Ureter (tissue), 1 donor: ENCODE results near the gene WWC1. TPM values are rescaled to one million over a fixed set of nuclear protein-coding genes. Genes with fewer than 3 reads are reported as not detected.

Experiments
- DNase-seq: peaks from one replicate; pipeline ENCODE4 v3.0.0-alpha.2; 2020; ENCODE audit warnings: low spot score
- total RNA-seq: library from RNA; stranded (reverse); gene quantifications from one replicate; pipeline ENCODE4 v1.2.4, GENCODE V29; 2023
- donor health status: DM: yes; HTN: yes; CAD: no.

WWC1 gene
- total RNA-seq: 95.2 TPM

DNA sequence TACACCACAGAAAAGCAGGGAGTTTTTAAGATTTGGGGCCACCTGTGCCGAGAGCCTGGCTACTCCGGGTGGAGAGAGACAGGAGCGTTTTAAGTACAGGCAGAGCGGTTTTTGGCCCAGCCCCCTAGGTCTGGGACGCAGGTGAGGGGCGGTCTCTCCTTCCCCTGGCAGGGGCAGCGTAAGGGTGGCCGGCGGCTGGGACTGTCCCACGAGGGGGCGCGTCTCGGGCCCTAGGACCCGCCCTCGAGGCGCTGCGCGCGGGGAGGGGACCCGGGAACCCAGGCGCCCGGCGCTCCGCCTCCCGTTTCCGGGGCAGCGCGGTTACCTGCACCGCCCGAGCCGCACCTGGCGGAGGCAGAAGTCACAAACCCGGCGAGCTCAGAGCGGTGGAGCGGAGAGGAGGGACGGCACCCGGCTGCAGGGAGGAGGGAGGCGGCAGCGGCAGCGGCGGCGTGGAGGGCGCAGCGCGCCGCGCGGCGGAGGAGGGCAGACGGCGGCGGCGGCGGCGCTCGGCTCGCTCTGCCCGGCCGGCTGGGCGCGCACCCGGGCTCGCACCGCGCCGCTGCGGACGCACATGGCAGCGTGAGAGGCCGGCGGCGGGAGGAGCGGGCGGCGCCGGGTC is at the start of gene WWC1:
TSS of gene WWC1 (plus strand) at position 304 of the 622 bp plus-strand sequence. CDS start 508 bp downstream, outside the sequence.
- DNase-seq: peak; percentile 80

- no peak for DNase-seq
Observed at GRCh38 chr5:168244838-168245559, 46.4 kb upstream of the WWC1 start.

DNA sequence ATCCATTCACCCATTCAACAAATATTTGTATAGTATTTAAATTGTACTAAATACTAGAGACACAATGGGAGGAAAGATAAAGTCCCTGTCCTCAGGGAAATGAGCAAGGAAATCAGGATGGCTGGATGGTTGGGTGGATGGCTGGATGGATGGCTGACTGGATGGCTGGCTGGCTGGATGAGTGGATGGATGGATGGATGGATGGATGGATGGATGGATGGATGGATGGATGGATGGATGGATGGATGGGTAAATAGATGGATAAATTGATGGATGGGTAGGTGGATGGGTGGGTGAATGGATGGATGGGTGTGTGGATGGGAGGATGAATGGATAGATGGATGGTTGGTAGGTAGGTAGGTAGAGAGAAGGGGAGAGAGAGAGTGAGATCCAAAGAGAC is 41.5 kb upstream of the WWC1 start:
- DNase-seq: no peak

DNA sequence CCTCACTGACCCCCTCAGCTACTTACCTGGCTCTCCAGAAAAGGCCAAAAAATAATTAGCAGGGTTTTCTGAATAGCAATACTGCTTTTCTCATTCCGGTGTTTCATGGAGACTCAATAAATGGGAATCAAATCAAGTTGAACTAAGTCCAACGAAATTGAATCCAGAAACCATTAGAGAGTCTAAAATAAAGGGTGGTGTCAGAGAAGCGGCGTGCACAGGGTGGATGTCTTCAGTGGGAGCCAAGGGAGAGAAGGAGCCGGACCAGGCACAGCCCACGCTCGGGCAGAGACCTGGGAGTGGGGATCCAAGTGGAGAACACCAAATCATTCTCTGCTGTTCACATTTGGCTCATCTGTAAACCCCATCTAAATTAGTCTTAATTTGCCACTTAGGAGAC is 40.2 kb upstream of the WWC1 start:
- DNase-seq: no peak

DNA sequence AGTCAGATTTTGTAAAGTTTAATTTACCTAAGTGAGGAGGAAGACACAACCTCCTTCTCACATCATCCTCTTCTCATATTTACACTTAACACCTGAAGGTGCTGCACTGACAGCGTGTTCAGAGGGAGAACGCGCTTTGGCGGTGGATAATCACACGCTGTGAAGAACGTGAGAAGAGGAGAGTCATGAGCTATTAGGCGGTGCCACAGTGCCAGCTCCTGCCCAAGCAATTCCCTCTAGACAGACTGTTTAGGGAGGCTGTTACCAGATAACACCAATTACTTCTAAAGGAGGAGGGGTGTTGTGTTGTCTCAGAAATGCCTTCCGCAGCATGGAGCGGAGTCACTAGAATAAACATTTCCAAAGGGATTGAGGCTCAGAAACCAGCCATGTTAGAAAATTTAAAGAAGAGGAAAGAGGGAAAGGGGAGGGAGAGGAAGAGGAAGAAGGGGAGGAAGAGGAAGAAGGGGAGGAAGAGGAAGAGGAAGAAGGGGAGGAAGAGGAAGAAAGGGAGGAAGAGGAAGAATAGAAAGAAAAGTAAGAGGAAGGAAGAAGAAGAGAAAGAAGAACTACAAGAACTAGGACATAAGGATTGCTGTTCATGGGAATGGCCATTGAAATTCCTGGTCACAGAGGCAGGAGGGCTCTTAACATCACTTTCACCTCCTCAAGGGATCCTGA is 37.3 kb upstream of the WWC1 start:
- no peak for DNase-seq

- DNase-seq: no peak
Observed at GRCh38 chr5:168260353-168261226, 30.9 kb upstream of the WWC1 start.

DNA sequence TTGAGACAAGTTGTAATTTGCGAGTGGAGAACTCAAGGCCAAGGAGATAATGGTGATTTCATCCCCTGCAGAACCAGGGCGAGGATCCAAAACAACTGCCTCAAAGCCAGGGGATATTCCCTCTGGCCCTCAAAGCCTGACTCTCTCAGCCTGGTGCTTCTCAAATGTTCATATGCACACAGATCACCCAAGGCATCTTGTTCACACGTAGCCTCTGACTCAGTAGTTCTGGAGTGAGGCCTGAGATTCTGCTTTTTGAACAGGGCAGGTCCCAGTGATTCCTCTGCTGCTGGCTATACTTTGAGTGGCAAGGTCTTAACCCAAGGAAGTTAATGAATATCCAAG is 30.2 kb upstream of the WWC1 start:
- DNase-seq: no peak

DNA sequence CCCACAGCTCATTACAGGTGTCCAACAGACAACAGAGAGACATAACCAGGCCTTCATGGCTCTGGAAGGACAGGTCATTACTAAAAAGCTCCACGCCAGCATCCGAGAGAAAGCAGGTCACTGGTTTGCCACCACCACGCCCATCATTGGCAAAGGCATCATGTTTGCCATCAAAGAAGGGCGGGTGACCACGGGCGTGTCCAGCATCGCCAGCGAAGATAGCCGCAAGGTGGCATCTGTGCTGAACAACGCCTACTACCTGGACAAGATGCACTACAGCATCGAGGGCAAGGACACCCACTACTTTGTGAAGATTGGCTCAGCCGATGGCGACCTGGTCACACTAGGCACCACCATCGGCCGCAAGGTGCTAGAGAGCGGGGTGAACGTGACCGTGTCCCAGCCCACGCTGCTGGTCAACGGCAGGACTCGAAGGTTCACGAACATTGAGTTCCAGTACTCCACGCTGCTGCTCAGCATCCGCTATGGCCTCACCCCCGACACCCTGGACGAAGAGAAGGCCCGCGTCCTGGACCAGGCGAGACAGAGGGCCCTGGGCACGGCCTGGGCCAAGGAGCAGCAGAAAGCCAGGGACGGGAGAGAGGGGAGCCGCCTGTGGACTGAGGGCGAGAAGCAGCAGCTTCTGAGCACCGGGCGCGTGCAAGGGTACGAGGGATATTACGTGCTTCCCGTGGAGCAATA is 29.3 kb upstream of the WWC1 start:
- no peak for DNase-seq

DNA sequence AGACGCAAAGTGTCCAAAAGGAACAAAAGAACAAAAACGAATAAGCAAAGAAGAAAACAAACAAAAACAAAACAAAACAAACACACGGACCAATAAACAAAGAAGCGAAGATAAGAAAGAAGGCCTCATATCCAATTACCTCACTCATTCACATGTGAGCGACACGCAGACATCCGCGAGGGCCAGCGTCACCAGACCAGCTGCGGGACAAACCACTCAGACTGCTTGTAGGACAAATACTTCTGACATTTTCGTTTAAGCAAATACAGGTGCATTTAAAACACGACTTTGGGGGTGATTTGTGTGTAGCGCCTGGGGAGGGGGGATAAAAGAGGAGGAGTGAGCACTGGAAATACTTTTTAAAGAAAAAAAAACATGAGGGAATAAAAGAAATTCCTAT is 28.3 kb upstream of the WWC1 start:
- no peak for DNase-seq

GRCh38 chr5:168266016-168266415 is 25.4 kb upstream of the WWC1 start:
- no peak for DNase-seq

DNA sequence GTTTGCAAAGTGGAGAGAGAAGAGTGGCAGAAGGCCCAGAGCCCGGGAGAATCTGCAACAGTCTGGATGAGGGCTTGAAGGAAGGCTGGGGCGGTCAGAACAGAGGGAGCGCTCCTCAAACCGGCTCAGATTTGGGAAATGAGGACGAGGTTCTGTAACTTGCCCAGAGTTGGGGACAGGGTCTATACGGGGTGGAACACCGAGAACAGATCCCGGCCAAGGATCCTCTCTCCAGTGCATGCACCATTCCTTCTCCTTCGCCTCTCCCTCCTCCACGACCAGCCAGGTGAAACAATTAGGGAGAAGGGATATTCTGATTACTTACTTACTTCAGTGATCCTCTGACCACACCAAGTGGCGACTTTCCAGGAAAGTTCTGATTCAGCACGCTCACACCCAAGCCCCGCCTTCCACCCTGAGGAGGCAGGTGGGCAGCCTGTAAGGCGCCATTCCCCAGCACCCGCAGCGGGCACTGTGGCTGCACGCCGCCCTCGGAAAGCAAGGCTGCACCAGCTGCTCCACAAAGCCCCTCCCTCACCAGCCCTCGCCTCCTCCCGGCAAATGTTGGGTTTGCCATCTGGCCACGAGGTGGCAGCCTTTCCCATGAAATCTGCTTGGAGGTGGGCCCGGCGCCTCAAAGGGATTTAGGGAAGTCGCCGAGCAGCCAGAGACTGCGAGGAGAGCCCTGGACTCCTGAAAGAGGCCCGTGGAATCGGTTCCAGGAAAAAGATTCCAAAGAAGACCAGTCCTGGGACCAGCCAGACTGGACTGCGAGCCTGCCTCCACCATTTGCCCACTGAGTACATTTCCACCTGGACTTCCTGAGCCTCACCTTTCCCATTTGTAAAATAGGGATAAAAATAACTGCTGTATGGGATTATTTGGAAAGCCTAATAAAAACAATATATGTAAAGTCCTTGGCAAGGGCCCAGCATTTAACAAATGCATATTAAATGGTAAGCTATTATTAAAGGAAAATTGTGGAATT is 22.2 kb upstream of the WWC1 start:
- peak; percentile 89 for DNase-seq

- DNase-seq: no peak
Observed at GRCh38 chr5:168269937-168270330, 21.5 kb upstream of the WWC1 start.

- DNase-seq: no peak
Observed at GRCh38 chr5:168270476-168270875, 21.0 kb upstream of the WWC1 start.

- DNase-seq: no peak
Observed at GRCh38 chr5:168273056-168273980, 18.1 kb upstream of the WWC1 start.

GRCh38 chr5:168274406-168274805 is 17.0 kb upstream of the WWC1 start:
- no peak for DNase-seq

DNA sequence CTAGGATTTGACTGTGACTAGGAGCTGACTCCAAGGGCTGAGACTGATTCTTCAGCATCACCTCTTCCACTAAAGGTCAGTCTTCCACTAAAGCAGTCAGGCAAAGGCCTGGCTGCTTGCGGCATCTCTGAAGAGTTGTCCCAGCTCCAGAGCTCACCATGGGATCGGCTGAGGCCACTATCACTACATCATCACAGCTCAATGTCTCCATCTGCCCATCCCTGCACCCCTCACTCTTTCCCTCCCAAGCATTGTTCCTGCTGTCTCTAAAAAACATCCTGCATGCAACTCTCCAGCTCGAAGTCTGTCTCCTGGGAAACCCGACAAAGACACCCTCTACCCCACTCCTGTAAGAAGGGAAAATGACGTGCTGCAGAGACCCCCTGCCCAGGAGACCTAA is 15.5 kb upstream of the WWC1 start:
- no peak for DNase-seq

DNA sequence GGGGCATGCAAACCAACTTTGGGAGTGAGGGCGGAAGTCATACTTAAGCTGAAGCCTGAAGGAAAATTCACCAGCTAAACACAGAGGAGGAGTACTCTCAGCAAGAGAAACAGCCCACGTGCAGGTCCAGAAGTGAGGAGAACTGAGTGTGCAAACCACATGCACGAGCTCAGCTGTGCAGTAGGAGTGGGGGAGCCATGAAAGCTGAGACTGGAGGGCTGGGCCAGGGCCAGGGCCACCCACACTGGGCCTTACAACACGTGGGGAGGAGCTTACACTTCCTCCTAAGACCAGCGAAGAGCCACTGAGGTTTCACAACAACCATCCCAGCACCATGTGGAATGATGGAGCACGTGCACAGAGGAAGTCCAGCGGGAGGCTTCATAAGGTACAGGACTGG is 9.3 kb upstream of the WWC1 start:
- no peak for DNase-seq

- no peak for DNase-seq
Observed at GRCh38 chr5:168284809-168285208, 6.6 kb upstream of the WWC1 start.

DNA sequence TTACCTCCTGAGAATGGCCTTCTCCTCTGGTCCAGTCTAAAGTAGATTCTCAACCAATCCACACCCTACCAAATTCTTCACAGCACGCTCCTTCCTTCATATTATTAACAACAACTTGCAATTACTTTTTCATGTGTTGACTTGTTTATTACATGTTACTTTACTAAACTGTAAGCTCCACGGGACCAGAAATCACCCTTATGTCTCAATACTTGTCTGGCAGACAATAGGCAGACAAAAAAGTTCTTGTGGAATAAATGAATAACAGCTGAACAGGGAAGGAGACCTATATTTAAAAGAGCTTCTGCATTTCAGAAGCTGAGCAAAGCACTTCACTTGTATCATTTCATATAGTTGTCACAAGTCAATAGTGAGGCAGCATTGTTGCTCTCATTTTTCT is 5.7 kb upstream of the WWC1 start:
- DNase-seq: no peak
